NB4 (cell line): ENCODE measurements around the gene SMC5.

ENCODE experiments used
- CTCF ChIP-seq: IDR thresholded peaks from one replicate; pipeline ENCODE4 v1.5.1; 2012; ENCODE audit warnings: low read depth, low read length
- POLR2A ChIP-seq: IDR thresholded peaks from 2 replicates; pipeline ENCODE4 v1.6.1; 2011; ENCODE audit warnings: mild to moderate bottlenecking; ENCODE audit not compliant: insufficient read length; ENCODE audit errors: extremely low read depth

GRCh38 chr9:70362952-70363351 is 104.2 kb downstream of the SMC5 start:
- TF ChIP-seq POLR2A, result no peak
- no peak for TF ChIP-seq CTCF
